Epithelial cell of prostate (primary cell): ENCODE measurements around the gene NUP93.
"Not testable (repeated sequence)": the region's sequence is repeated elsewhere in the genome, so short reads cannot be mapped to it uniquely, and the experiment has no call there.

Experiments used
- DNase-seq: peaks from one replicate; pipeline ENCODE4 v3.0.0-alpha.2; 2011; ENCODE audit warnings: low read depth, low spot score
- H3K27ac ChIP-seq: fragments of 450-650 bp; 2 replicates; pipeline ENCODE4 v1.5.1; 2017; ENCODE audit warnings: mild to moderate bottlenecking

Gene NUP93

DNA sequence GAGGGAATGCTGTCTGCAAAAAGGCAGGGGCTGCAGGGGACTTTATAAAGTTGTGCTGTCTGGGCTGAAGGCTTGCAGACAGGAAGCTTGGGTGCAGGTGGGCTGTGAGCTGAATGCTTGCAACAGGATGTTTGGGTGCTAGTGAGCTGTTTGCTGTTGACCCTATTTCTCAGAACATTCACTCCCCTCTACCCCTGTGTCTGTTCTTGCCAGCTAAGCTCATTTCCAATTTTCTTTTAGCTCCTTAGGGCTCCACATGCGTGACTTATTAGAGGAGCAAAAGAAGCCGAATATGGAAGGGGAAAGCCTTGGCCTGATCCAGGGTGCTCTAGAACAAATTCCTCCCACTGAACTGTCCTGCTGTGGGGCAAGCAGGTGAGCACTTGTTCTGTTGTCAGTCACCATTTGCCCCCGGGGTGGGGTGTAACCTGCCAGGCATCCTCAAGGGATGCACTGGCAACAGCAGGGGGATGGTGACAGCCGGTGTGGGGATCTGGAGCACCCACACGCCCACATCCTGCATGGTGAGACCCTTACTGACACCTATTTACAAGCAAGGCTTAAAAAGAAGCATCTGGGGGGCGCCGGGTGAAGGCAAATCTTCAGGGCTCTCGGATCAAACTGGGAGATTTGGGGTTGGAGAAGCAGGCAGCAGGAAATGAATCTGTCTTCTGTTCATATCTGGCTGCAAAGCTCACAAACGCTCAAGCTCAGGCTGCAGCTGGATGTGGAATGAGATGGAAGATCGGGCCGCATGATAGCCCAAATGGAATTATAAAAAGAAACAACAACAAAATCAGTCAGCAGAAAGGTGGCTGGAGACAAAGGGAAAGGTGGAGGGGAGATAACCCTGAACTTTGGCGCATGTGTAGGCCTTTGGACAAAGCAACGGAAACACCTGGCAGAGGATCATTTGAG is 21.1 kb upstream of the NUP93 start:
- no peak for DNase-seq

DNA sequence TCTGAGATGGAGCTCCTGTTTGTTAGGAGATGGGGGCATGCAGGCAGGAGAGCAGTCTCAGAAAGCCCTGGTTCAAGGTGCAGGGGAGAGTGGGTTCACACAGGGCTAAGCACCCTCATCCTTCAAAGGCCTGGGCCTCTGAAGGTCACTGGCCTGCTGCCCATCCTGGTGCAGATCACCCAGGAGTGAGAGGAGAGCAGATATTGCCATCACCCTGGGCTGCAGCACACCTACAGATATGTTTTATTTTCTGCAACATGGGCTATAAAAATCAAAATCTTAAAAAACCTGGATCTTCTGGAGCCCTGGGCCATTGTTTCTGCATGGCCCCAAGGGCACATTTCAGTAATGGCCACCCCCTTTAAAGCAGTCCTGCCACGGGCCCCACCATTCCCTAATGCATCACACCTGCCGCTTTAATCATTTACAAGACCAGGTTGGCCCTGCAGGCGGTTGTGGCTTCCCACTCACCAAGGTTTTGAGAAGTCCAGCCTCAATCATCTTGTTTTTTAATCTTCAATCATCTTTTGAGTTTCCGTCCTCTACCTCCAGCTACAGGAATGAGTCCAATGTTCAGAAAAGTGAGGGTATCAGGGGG is 20.4 kb upstream of the NUP93 start:
- DNase-seq = no peak
- H3K27ac ChIP-seq = no peak overlapping the region

More for the DNA sequence above, 21.1 kb upstream of the NUP93 start:
- H3K27ac ChIP-seq = no peak overlapping the region

DNA sequence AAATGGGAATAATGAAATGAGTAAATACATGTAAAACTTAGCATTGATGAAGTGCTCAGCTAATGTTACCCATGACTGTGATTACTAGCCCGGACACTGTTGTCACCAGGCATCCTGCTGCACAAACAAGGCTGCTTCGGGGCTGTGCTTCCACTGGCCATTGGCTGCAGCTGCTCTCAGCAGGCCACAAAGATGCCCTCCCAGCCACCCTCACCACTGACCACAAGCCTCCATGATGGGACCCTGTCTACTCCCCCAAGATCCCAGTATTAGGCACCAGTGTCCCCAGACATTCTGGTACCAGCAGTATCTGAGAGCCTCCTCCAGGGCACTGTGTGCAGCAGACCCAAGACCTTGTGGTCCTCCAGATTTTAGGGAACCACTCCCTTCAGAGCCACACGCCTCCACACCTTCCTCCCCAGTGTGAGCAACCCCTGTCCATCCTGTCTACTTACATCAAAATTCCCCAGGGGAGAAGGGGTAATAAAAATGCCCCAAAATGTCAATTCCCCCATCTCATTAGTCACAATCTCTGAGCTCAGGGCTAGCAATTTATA is 19.7 kb upstream of the NUP93 start:
- H3K27ac ChIP-seq = no peak overlapping the region
- DNase-seq = no peak

DNA sequence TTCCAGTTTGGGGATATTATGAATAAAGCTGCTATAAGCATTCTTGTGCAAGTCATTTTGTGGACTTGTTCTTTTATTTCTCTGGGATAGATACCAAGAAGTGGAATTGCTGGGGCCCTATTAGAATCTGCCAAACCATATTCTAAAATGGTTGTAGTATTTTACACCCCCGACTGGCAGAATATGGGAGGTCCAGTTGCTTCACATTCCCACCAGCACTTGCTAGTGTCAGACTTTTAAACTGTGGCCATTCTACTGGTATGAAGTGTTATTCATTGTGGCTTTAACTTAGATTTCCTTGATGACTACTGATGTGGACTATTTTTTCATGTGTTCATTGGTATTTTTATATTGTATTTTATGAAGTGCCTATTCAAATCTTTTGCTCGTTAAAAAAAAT is 18.1 kb upstream of the NUP93 start:
- DNase-seq = no peak
- H3K27ac ChIP-seq = no peak overlapping the region

DNA sequence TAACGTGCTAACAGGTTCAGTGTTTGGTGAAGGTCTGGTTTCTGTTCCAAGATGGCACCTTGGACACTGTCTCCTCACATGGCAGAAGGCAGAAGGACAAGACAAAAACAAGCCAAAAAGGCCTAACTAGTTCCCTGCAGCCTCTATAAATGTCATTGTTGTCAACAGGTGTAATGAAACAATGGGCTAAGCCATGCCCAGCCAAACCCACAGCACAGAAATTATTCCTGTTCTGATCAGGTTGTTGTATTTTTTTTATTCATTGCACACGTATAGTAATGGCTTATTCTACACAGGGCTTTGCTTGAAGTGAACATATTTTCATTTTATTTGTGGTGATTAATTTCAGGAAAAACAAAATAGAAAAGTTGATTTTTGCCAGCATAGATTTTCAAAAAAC is 16.1 kb upstream of the NUP93 start:
- no peak for DNase-seq
- H3K27ac ChIP-seq = no peak overlapping the region

DNA sequence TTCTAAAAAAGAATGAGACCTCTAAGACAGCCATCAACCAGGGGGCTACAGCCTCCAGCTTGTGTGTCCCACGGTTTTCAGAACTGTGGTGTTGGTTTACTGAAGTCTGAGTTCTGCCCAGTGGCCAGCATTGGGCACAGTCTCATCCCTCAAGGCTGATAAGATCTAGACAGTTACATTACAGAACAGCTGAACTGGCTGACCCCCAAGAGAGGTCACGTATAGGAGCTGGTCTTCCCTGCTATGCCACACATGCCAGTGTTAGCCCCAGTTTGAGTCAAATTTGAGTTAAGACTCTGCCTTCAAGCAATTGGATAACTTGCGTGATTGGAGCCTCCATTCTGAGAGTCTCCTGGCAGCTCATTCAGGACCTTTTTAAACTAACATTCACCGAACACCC is 14.8 kb upstream of the NUP93 start:
- no peak for DNase-seq
- H3K27ac ChIP-seq = no peak overlapping the region

DNA sequence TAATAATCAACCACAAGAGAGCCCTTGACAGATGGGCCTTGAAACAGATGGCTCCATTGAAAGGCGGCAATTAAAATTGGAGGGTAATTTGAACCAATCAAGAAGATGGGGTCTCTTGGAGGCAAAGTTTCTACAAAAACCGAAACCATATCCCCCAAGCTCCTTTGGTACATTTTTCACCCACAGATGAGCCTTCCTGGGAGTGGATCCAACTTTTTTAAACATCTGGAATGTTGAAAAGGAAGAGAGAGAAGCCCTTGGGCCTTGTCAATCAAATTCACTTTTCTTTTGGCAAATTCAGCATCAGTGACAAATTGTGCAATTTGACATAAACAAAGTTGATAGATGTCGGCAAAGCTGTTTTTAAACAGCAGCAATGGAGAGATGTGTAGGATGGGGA is 13.2 kb upstream of the NUP93 start:
- H3K27ac ChIP-seq = no peak overlapping the region
- no peak for DNase-seq

DNA sequence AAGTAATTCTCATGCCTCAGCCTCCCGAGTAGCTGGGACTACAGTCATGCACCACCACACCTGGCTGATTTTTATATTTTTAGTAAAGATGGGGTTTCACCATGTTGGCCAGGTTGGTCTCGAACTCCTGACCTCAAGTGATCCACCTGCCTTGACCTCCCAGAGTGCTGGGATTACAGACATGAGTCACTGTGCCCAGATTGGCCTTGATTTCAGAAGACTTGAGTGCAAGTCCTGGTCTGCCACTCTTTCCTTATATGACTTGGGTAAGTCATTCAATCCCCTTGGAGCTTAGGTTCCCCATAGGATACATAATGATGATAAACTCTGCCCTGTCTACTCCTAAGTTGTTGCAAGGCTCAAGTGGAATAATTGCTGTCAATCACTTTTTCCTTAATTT is 12.4 kb upstream of the NUP93 start:
- not testable (repeated sequence) for H3K27ac ChIP-seq, DNase-seq

DNA sequence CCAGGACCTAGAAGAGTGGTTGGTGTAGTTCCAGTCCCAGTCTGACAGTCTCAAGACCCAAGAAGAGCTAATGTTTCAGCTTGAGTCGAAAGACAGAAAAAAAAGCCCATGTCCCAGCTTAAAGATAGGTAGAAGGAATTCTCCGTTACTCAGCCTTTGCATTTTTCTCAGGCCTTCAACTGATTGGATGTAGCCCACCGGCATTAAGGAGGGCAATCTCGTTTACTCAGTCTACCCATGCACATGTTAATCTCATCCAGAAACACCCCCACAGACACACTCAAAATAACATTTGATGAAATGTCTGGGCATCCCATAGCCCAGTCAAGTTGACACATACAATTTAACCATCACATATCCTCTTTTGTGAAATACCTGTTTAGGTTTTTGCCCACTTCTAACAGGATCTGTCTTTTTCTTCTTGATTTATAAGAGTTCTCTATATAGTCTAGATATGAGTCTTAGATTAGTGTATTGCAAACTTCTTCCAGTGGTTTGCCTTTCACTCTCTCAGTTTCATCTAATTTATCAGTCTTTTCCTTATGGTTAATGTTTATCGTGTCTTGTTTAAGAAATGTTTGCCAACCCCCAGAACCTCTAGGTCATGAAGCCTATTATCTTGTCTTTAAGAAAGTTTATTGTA is 7.6 kb upstream of the NUP93 start:
- H3K27ac ChIP-seq = no peak overlapping the region
- DNase-seq = no peak

DNA sequence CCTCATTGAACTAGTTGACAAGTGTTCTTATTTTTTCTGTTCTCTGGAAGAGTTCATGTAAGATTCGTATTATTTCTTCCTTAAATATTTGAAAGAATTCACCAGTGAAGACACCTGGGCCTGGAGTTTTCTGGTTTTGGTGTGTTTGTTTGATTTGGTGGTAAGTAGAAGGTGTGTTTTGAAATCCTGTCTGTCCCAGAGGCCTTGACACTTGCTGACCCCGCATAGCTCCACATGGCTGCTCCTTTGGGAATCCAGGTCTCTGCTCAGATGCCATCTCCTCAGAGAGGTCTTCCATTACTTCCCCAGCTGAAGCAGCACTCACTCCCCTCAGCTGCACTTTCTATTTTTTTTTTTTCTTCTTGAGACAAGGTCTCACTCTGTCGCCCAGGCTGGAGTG is 5.7 kb upstream of the NUP93 start:
- DNase-seq = no peak
- no peak overlapping the region for H3K27ac ChIP-seq

DNA sequence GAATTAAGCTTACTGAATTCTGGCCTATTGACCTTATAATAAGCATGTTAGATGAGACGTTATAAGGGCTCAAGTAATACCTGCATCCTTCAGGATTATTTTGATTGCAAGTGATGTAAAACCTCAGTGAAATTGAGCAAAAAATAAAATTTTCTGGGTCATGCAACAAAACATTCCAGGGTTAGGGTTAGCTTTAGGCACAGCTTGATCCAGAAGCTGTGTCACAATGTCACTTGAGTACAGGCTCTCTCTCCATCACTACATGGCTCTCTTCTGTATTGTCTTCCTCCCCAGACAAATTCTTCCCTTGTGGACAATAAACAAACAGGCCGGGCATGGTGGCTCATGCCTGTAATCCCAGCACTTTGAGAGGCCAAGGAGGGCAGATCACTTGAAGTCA is 3.6 kb upstream of the NUP93 start:
- DNase-seq = no peak

DNA sequence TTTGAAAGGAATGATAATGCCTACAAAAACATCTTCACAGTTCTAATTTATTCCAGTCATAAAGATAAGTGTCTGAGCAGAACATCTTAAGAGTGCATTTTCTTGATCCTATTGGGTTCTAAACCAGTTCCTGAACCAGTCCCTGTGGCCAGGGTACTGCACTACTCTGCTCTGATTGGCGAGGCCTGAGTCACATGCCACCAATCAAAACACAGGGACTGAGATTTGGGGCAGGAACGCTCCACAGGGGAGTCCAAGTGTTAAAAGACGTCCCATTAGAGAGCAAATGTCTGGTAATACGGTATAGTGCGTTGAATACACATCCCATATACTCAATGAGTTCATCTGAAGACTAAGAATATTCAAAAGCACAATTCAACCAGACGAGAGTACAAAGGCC is 3.0 kb upstream of the NUP93 start:
- no peak overlapping the region for H3K27ac ChIP-seq
- no peak for DNase-seq

More for the DNA sequence above, 3.6 kb upstream of the NUP93 start:
- no peak overlapping the region for H3K27ac ChIP-seq

DNA sequence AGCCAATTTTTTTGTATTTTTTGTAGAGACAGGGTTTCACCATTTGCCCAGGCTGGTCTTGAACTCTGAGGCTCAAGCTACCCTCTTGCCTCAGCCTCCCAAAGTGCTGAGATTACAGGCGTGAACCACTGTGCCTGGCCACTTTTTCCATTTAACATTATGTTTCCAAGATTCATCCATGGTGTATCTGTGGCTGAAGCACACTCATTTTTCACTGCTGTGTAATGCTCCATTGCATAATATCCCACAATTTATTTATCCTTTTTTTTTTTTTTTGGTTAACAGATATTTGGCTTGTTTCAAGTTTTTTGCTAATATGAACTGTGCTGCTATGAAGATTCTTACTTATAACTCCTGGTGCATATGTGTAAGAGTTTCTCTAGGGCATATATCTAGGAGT is 1.9 kb upstream of the NUP93 start:
- H3K27ac ChIP-seq = no peak overlapping the region
- DNase-seq = no peak

DNA sequence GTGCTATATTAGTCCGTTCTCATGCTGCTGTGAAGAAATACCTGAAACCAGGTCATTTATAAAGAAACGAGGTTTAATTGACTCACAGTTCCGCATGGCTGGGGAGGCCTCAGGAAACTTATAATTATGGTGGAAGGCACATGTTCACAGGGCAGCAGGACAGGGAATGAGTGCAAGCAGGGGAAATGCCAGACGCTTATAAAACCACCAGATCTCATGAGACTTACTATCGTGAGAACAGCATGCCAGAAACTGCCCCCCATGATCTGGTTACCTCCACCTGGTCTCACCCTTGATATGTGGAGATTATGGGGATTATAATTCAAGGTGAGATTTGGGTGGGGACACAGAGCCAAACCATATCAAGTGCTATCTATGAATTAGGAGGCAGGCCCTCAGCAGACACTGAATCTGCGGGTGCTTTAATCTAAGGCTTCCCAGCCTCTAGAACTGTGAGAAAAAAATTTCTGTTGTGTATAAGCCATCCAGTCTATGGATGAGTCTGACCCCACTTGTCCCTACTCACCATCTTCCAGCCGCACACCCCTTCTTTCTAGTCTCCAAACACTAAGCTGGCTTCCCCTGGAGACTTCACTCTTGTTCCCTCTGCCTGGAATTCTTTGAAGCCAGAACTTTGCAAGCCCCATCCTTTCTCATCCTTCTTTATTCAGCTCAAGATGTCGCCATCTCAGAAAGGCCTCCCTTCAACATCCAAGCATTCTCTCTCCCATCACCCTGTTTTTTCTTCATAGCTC is 772 bp upstream of the NUP93 start:
- peak overlapping the region; percentile 69 for H3K27ac ChIP-seq
- no peak for DNase-seq

DNA sequence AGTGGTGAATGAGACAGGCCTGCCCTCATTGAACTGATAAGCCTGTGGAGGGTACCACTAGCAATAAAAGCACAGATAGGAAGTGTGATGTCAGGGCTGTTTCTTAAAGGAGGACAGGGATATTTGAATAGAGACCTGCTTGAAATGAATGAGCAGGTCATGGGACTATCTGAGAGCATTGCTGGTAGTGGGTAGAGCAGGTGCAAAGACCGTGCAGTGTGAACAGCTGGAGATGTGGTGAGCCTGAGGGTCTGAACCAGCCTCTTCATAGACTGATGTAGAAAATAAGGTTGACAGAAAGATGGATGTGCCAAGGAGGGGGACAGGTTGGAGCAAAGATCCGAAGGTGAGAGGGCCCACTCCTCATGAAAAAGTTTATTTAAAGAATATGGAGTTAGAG is 2.4 kb downstream of the NUP93 start:
- DNase-seq = no peak
- no peak overlapping the region for H3K27ac ChIP-seq

DNA sequence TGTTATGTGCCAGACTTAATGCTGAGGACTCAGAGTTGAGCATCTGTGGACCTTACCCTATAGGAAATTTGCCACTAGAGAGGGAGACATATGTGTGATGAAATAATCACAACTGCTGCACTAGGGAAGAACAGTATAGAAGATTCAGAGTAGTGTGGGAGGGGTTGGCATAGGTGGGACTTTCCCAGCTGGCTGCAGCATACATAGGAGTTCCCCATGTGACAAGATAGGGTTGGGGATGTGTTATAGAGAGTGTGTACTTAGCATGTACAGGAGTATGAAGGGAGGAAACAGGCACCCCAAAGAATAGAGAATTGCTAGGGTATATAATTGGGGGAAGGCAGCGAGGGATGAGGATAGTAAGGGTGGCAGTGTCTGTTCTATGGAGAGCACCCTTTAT is 2.9 kb downstream of the NUP93 start:
- DNase-seq = no peak
- no peak overlapping the region for H3K27ac ChIP-seq

DNA sequence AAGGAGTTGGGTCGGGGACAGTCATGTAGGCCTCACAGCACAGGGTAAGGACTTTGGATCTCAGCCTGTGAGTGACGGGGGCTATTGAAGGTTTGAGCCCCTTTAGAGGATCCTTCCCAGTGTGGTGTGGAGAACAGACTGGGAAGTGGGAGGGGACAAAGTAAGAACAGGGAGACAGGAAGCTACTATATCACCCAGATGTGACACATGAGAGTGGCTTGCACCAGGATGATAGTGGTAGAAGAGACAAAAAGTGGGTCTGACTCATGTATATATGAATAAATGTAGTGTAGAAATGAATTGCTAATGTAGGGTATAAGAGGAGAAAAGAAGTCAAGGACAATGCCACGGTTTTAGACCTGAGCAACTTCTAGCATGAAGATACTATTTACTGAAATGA is 4.5 kb downstream of the NUP93 start:
- DNase-seq = no peak
- H3K27ac ChIP-seq = peak overlapping the region; percentile 12

DNA sequence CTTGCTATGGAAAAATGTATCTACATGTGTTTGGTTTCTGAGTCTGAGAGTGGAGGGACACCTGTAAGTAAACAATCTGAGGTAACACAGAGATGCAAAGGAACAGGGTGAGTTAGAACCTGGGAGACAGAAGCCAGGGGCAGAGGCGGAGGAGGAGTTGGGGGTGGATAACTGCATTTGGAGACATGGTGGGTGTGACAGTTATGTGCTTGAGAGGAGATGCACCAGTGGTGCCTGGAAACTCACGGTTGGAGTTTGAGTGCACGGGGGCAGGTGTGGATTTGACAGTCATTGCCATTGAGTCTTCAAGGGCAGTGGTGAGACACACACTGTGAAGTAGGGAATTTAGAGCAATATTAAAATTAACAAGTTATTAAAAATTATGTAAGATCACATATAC is 6.5 kb downstream of the NUP93 start:
- DNase-seq = no peak
- H3K27ac ChIP-seq = no peak overlapping the region

DNA sequence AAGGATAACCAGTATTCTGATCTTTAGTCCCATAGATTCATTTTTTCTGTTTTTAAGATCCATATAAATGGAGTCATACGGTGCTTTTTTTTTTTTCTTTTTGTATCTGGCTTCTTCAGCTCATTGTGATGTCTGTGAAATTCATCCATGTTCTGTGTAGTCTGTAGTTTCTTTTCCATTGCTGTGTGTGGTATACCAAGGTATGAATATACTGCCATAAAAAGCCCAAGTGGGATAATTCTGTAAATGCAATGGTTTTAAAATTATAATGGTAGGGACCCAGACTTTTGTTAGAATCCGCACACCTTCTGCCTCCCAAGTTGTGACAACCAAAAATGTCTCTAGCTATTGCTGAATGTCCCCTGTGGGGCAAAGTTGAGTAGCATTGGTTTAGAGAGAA is 7.6 kb downstream of the NUP93 start:
- no peak for DNase-seq
- H3K27ac ChIP-seq = no peak overlapping the region

DNA sequence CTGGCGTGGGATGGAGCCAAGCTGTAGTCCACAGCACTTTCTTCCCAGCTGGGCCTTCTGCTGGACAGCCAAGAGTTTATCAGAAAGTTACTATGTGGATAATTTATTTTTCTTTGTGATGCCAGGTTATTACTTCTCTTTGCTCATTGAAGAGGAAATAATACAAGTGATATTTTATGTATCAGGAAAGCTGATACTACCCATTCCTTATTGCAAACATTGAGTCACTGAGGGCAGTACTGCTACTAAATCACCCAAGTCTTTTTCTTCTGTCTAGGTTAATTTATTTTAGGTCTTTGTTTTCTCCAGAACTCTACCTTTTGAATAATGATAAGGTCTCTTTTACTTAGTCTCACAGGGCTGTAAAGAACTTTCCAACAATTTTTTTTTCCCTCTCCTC is 8.3 kb downstream of the NUP93 start:
- H3K27ac ChIP-seq = no peak overlapping the region
- DNase-seq = no peak
